CD4-positive, alpha-beta T cell treated with Interleukin-2 at 100 ng/mL for 4 hours (primary cell): Measurements from ENCODE around the gene KRTAP5-7.
"Not testable (repeated sequence)": the region's sequence is repeated elsewhere in the genome, so short reads cannot be mapped to it uniquely, and the experiment has no call there.

Experiments
- DNase-seq: peaks from one replicate; pipeline ENCODE4 v3.0.0-alpha.2; 2020; ENCODE audit warnings: low spot score

KRTAP5-7 gene

GRCh38 chr11:71534711-71535608 lies 7.9 kb downstream of the KRTAP5-7 start:
- DNase-seq: not testable (repeated sequence)

GRCh38 chr11:71535825-71536224 lies 8.8 kb downstream of the KRTAP5-7 start:
- no peak for DNase-seq

- DNase-seq: no peak
These were observed 10.5 kb downstream of the KRTAP5-7 start for GRCh38 chr11:71537537-71537936.

- not testable (repeated sequence) for DNase-seq
These were observed 11.1 kb downstream of the KRTAP5-7 start, which contains the start of gene KRTAP5-8 for GRCh38 chr11:71537977-71538665. Gene KRTAP5-8, plus strand, starts transcription at chr11:71538025. Its CDS starts 31 bp downstream, at chr11:71538056.

- no peak for DNase-seq
These were observed 11.6 kb downstream of the KRTAP5-7 start for GRCh38 chr11:71538666-71538990.

- no peak for DNase-seq
These were observed 11.9 kb downstream of the KRTAP5-7 start for GRCh38 chr11:71539017-71539416.

GRCh38 chr11:71539971-71540370 lies 12.9 kb downstream of the KRTAP5-7 start:
- not testable (repeated sequence) for DNase-seq

GRCh38 chr11:71540521-71541304 lies 13.6 kb downstream of the KRTAP5-7 start:
- not testable (repeated sequence) for DNase-seq

- DNase-seq: no peak
These were observed 15.3 kb downstream of the KRTAP5-7 start for GRCh38 chr11:71542382-71542781.

- DNase-seq: no peak
These were observed 16.1 kb downstream of the KRTAP5-7 start for GRCh38 chr11:71542879-71543777.

- no peak for DNase-seq
These were observed 16.8 kb downstream of the KRTAP5-7 start for GRCh38 chr11:71543866-71544265.

- no peak for DNase-seq
These were observed 17.6 kb downstream of the KRTAP5-7 start for GRCh38 chr11:71544525-71545214.

GRCh38 chr11:71545405-71545966 lies 18.4 kb downstream of the KRTAP5-7 start:
- DNase-seq: no peak

- DNase-seq: no peak
These were observed 21.1 kb downstream of the KRTAP5-7 start, which contains the start of gene KRTAP5-9 for GRCh38 chr11:71548120-71548519. Gene KRTAP5-9, plus strand, starts transcription at chr11:71548420. Its CDS starts 238 bp downstream, at chr11:71548658.

- DNase-seq: no peak
These were observed 21.7 kb downstream of the KRTAP5-7 start for GRCh38 chr11:71548716-71549151.

GRCh38 chr11:71551711-71552110 lies 24.6 kb downstream of the KRTAP5-7 start:
- no peak for DNase-seq

GRCh38 chr11:71554996-71555395 lies 27.9 kb downstream of the KRTAP5-7 start:
- no peak for DNase-seq

- no peak for DNase-seq
These were observed 28.4 kb downstream of the KRTAP5-7 start for GRCh38 chr11:71555508-71555907.

GRCh38 chr11:71556018-71556417 lies 29.0 kb downstream of the KRTAP5-7 start:
- DNase-seq: no peak

GRCh38 chr11:71557257-71557656 lies 30.2 kb downstream of the KRTAP5-7 start:
- no peak for DNase-seq
